ENCODE data around the gene NR1I3.
"Not testable (repeated sequence)": the region's sequence is repeated elsewhere in the genome, so short reads cannot be mapped to it uniquely, and the experiment has no call there.

The NR1I3 gene

GRCh38 chr1:161250829-161251228 lies 12.8 kb upstream of the NR1I3 start:
- DNase-seq (ENCODE audit: extremely low read depth in 1 of 2, low read depth in 1 of 2) = no peak

- DNase-seq (ENCODE audit: extremely low read depth in 1 of 2, low read depth in 1 of 2) = not testable (repeated sequence)
Measured at GRCh38 chr1:161250100-161250499, 12.1 kb upstream of the NR1I3 start.

GRCh38 chr1:161244888-161245287 lies 6.9 kb upstream of the NR1I3 start:
- DNase-seq (ENCODE audit: extremely low read depth in 1 of 2, low read depth in 1 of 2) = no peak

- DNase-seq (ENCODE audit: extremely low read depth in 1 of 2, low read depth in 1 of 2) = no peak
Measured at GRCh38 chr1:161242313-161242712, 4.3 kb upstream of the NR1I3 start.

- no peak for DNase-seq (ENCODE audit: extremely low read depth in 1 of 2, low read depth in 1 of 2)
Measured at GRCh38 chr1:161241682-161242081, 3.7 kb upstream of the NR1I3 start.

- no peak for DNase-seq (ENCODE audit: extremely low read depth in 1 of 2, low read depth in 1 of 2)
Measured at GRCh38 chr1:161235957-161236775, 1.8 kb downstream of the NR1I3 start.

GRCh38 chr1:161233102-161233501 lies 4.9 kb downstream of the NR1I3 start:
- DNase-seq (ENCODE audit: extremely low read depth in 1 of 2, low read depth in 1 of 2) = no peak

- DNase-seq (ENCODE audit: extremely low read depth in 1 of 2, low read depth in 1 of 2) = no peak
Measured at GRCh38 chr1:161230762-161231161, 7.2 kb downstream of the NR1I3 start.

GRCh38 chr1:161229896-161230295 lies 8.1 kb downstream of the NR1I3 start:
- no peak for DNase-seq (ENCODE audit: extremely low read depth in 1 of 2, low read depth in 1 of 2)

GRCh38 chr1:161228032-161228431 lies 10.0 kb downstream of the NR1I3 start:
- DNase-seq (ENCODE audit: extremely low read depth in 1 of 2, low read depth in 1 of 2) = no peak

GRCh38 chr1:161227196-161227871 lies 10.7 kb downstream of the NR1I3 start:
- peak; percentile 84 for DNase-seq (ENCODE audit: extremely low read depth in 1 of 2, low read depth in 1 of 2)

GRCh38 chr1:161226759-161227158 lies 11.2 kb downstream of the NR1I3 start:
- no peak for DNase-seq (ENCODE audit: extremely low read depth in 1 of 2, low read depth in 1 of 2)

- no peak for DNase-seq (ENCODE audit: extremely low read depth in 1 of 2, low read depth in 1 of 2)
Measured at GRCh38 chr1:161226320-161226711, 11.7 kb downstream of the NR1I3 start.

GRCh38 chr1:161225534-161226319 lies 12.3 kb downstream of the NR1I3 start, which contains the start of gene TOMM40L:
TOMM40L (plus strand) TSS chr1:161226060; CDS start chr1:161226490, 430 bp downstream.
- peak; percentile 69 to 72 for DNase-seq (ENCODE audit: extremely low read depth in 1 of 2, low read depth in 1 of 2)

GRCh38 chr1:161225178-161225533 lies 12.8 kb downstream of the NR1I3 start:
- DNase-seq (ENCODE audit: extremely low read depth in 1 of 2, low read depth in 1 of 2) = no peak

- DNase-seq (ENCODE audit: extremely low read depth in 1 of 2, low read depth in 1 of 2) = not testable (repeated sequence)
Measured at GRCh38 chr1:161224695-161225087, 13.3 kb downstream of the NR1I3 start.

GRCh38 chr1:161223805-161224694 lies 14.0 kb downstream of the NR1I3 start:
- DNase-seq (ENCODE audit: extremely low read depth in 1 of 2, low read depth in 1 of 2) = no peak

- DNase-seq (ENCODE audit: extremely low read depth in 1 of 2, low read depth in 1 of 2) = no peak
Measured at GRCh38 chr1:161222175-161223019, 15.6 kb downstream of the NR1I3 start.

GRCh38 chr1:161220002-161220401 lies 18.0 kb downstream of the NR1I3 start:
- DNase-seq (ENCODE audit: extremely low read depth in 1 of 2, low read depth in 1 of 2) = no peak

Data from activated CD8-positive, alpha-beta memory T cell treated with anti-CD3 and anti-CD28 coated beads for 1 hour (primary cell).